Measurements from ENCODE around the gene XPO5.

Gene XPO5

GRCh38 chr6:43521836-43522235 lies 54.0 kb downstream of the XPO5 start:
- DNase-seq, result no peak
- H3K4me3 ChIP-seq (ENCODE audit: insufficient read depth, low read depth, low read length, poor library complexity, severe bottlenecking), result no peak overlapping the region
- H3K4me1 ChIP-seq (ENCODE audit: control insufficient read depth, insufficient read depth, low read length, poor library complexity, severe bottlenecking), result peaks cover 12% of the 10 kb centered on the region
- no peaks in the 10 kb centered on the region for H3K27me3 ChIP-seq (replicated peaks; ENCODE audit: control insufficient read depth, insufficient read depth, low read length, poor library complexity, severe bottlenecking)
- H3K36me3 ChIP-seq (ENCODE audit: control insufficient read depth, insufficient read depth, low read length), result peaks cover 71% of the 10 kb centered on the region
- no peak overlapping the region for H3K27ac ChIP-seq (ENCODE audit: insufficient read depth, low read length, poor library complexity, severe bottlenecking)
- no peaks in the 10 kb centered on the region for H3K9me3 ChIP-seq (ENCODE audit: control insufficient read depth, low read length)

GRCh38 chr6:43520097-43520496 lies 55.7 kb downstream of the XPO5 start:
- H3K27ac ChIP-seq (ENCODE audit: insufficient read depth, low read length, poor library complexity, severe bottlenecking), result no peak overlapping the region
- H3K4me3 ChIP-seq (ENCODE audit: insufficient read depth, low read depth, low read length, poor library complexity, severe bottlenecking), result no peak overlapping the region
- DNase-seq, result no peak
- peaks cover 56% of the 10 kb centered on the region for H3K36me3 ChIP-seq (ENCODE audit: control insufficient read depth, insufficient read depth, low read length)
- peaks cover 25% of the 10 kb centered on the region for H3K4me1 ChIP-seq (ENCODE audit: control insufficient read depth, insufficient read depth, low read length, poor library complexity, severe bottlenecking)
- no peaks in the 10 kb centered on the region for H3K27me3 ChIP-seq (replicated peaks; ENCODE audit: control insufficient read depth, insufficient read depth, low read length, poor library complexity, severe bottlenecking)
- H3K9me3 ChIP-seq (ENCODE audit: control insufficient read depth, low read length), result no peaks in the 10 kb centered on the region

- peaks cover 26% of the 10 kb centered on the region for H3K4me1 ChIP-seq (ENCODE audit: control insufficient read depth, insufficient read depth, low read length, poor library complexity, severe bottlenecking)
- H3K4me3 ChIP-seq (ENCODE audit: insufficient read depth, low read depth, low read length, poor library complexity, severe bottlenecking), result peak overlapping the region; percentile 90
- peak overlapping the region; percentile 94 for H3K27ac ChIP-seq (ENCODE audit: insufficient read depth, low read length, poor library complexity, severe bottlenecking)
- DNase-seq, result no peak
- H3K36me3 ChIP-seq (ENCODE audit: control insufficient read depth, insufficient read depth, low read length), result peaks cover 50% of the 10 kb centered on the region
- no peaks in the 10 kb centered on the region for H3K9me3 ChIP-seq (ENCODE audit: control insufficient read depth, low read length)
- no peaks in the 10 kb centered on the region for H3K27me3 ChIP-seq (replicated peaks; ENCODE audit: control insufficient read depth, insufficient read depth, low read length, poor library complexity, severe bottlenecking)
Observed at GRCh38 chr6:43517505-43518357, 58.1 kb downstream of the XPO5 start.

GRCh38 chr6:43516697-43517504 lies 58.9 kb downstream of the XPO5 start, which contains the start of the genes POLR1C and YIPF3:
Gene POLR1C (plus strand): TSS chr6:43517089. CDS start chr6:43517110, 21 bp downstream.
Gene YIPF3 (minus strand): TSS chr6:43516926. CDS start chr6:43516807, 119 bp downstream.
- Histone ChIP-seq H3K4me3 (ENCODE audit: insufficient read depth, low read depth, low read length, poor library complexity, severe bottlenecking) (peak within 1 kb of the TSS; percentile 90), H3K36me3 (ENCODE audit: control insufficient read depth, insufficient read depth, low read length) (peaks cover 50% of the 10 kb centered on the region)
- DNase-seq, result peak; percentile 90 to 97 (median 93)

GRCh38 chr6:43516367-43516696 lies 59.5 kb downstream of the XPO5 start:
- Histone ChIP-seq H3K4me1 (ENCODE audit: control insufficient read depth, insufficient read depth, low read length, poor library complexity, severe bottlenecking) (peaks cover 26% of the 10 kb centered on the region), H3K4me3 (ENCODE audit: insufficient read depth, low read depth, low read length, poor library complexity, severe bottlenecking) (peak overlapping the region; percentile 90), H3K27ac (ENCODE audit: insufficient read depth, low read length, poor library complexity, severe bottlenecking) (peak overlapping the region; percentile 94), H3K36me3 (ENCODE audit: control insufficient read depth, insufficient read depth, low read length) (peaks cover 50% of the 10 kb centered on the region), H3K27me3 (replicated peaks; ENCODE audit: control insufficient read depth, insufficient read depth, low read length, poor library complexity, severe bottlenecking) (no peaks in the 10 kb centered on the region), H3K9me3 (ENCODE audit: control insufficient read depth, low read length) (no peaks in the 10 kb centered on the region)
- no peak for DNase-seq

More at GRCh38 chr6:43516697-43517504, 58.9 kb downstream of the XPO5 start, which contains the start of the genes POLR1C and YIPF3:
- H3K9me3 ChIP-seq (ENCODE audit: control insufficient read depth, low read length), result no peaks in the 10 kb centered on the region
- no peaks in the 10 kb centered on the region for H3K27me3 ChIP-seq (replicated peaks; ENCODE audit: control insufficient read depth, insufficient read depth, low read length, poor library complexity, severe bottlenecking)
- peak within 1 kb of the TSS; percentile 94 for H3K27ac ChIP-seq (ENCODE audit: insufficient read depth, low read length, poor library complexity, severe bottlenecking)
- H3K4me1 ChIP-seq (ENCODE audit: control insufficient read depth, insufficient read depth, low read length, poor library complexity, severe bottlenecking), result peaks cover 26% of the 10 kb centered on the region

- Histone ChIP-seq H3K4me3 (ENCODE audit: insufficient read depth, low read depth, low read length, poor library complexity, severe bottlenecking) (peak overlapping the region; percentile 90), H3K27ac (ENCODE audit: insufficient read depth, low read length, poor library complexity, severe bottlenecking) (peak overlapping the region; percentile 94), H3K4me1 (ENCODE audit: control insufficient read depth, insufficient read depth, low read length, poor library complexity, severe bottlenecking) (peaks cover 26% of the 10 kb centered on the region), H3K9me3 (ENCODE audit: control insufficient read depth, low read length) (no peaks in the 10 kb centered on the region), H3K36me3 (ENCODE audit: control insufficient read depth, insufficient read depth, low read length) (peaks cover 46% of the 10 kb centered on the region), H3K27me3 (replicated peaks; ENCODE audit: control insufficient read depth, insufficient read depth, low read length, poor library complexity, severe bottlenecking) (no peaks in the 10 kb centered on the region)
- DNase-seq, result no peak
Observed at GRCh38 chr6:43515808-43516207, 60.0 kb downstream of the XPO5 start.

- H3K27ac ChIP-seq (ENCODE audit: insufficient read depth, low read length, poor library complexity, severe bottlenecking), result no peak overlapping the region
- H3K4me3 ChIP-seq (ENCODE audit: insufficient read depth, low read depth, low read length, poor library complexity, severe bottlenecking), result no peak overlapping the region
- DNase-seq, result no peak
- H3K9me3 ChIP-seq (ENCODE audit: control insufficient read depth, low read length), result no peaks in the 10 kb centered on the region
- peaks cover 26% of the 10 kb centered on the region for H3K4me1 ChIP-seq (ENCODE audit: control insufficient read depth, insufficient read depth, low read length, poor library complexity, severe bottlenecking)
- peaks cover 9% of the 10 kb centered on the region for H3K27me3 ChIP-seq (replicated peaks; ENCODE audit: control insufficient read depth, insufficient read depth, low read length, poor library complexity, severe bottlenecking)
- H3K36me3 ChIP-seq (ENCODE audit: control insufficient read depth, insufficient read depth, low read length), result peaks cover 30% of the 10 kb centered on the region
Observed at GRCh38 chr6:43511824-43512415, 63.9 kb downstream of the XPO5 start.

- DNase-seq, result no peak
- H3K27ac ChIP-seq (ENCODE audit: insufficient read depth, low read length, poor library complexity, severe bottlenecking), result peak overlapping the region; percentile 52
- peaks cover 9% of the 10 kb centered on the region for H3K27me3 ChIP-seq (replicated peaks; ENCODE audit: control insufficient read depth, insufficient read depth, low read length, poor library complexity, severe bottlenecking)
- peaks cover 19% of the 10 kb centered on the region for H3K4me1 ChIP-seq (ENCODE audit: control insufficient read depth, insufficient read depth, low read length, poor library complexity, severe bottlenecking)
- peaks cover 30% of the 10 kb centered on the region for H3K36me3 ChIP-seq (ENCODE audit: control insufficient read depth, insufficient read depth, low read length)
- H3K4me3 ChIP-seq (ENCODE audit: insufficient read depth, low read depth, low read length, poor library complexity, severe bottlenecking), result peak overlapping the region; percentile 58
- no peaks in the 10 kb centered on the region for H3K9me3 ChIP-seq (ENCODE audit: control insufficient read depth, low read length)
Observed at GRCh38 chr6:43510827-43511163, 65.0 kb downstream of the XPO5 start.

GRCh38 chr6:43509984-43510826 lies 65.6 kb downstream of the XPO5 start, which contains the start of gene LRRC73:
Gene LRRC73 (minus strand): TSS chr6:43510346. CDS start chr6:43509785, 561 bp downstream.
- Histone ChIP-seq H3K9me3 (ENCODE audit: control insufficient read depth, low read length) (no peaks in the 10 kb centered on the region), H3K4me1 (ENCODE audit: control insufficient read depth, insufficient read depth, low read length, poor library complexity, severe bottlenecking) (peaks cover 13% of the 10 kb centered on the region), H3K27ac (ENCODE audit: insufficient read depth, low read length, poor library complexity, severe bottlenecking) (peak within 1 kb of the TSS; percentile 52), H3K4me3 (ENCODE audit: insufficient read depth, low read depth, low read length, poor library complexity, severe bottlenecking) (peak within 1 kb of the TSS; percentile 58), H3K27me3 (replicated peaks; ENCODE audit: control insufficient read depth, insufficient read depth, low read length, poor library complexity, severe bottlenecking) (peaks cover 9% of the 10 kb centered on the region), H3K36me3 (ENCODE audit: control insufficient read depth, insufficient read depth, low read length) (peaks cover 31% of the 10 kb centered on the region)
- peak; percentile 65 to 78 (median 72) for DNase-seq

Data from effector memory CD4-positive, alpha-beta T cell (primary cell).